ENCODE data around the gene LIG1.
A peak's percentile ranks its signal among the peaks of the same experiment; 100 is the strongest.

Gene LIG1

GRCh38 chr19:48169578-48169938, 586 bp downstream of the LIG1 start:
- DNase-seq: peak; percentile 45 to 76

GRCh38 chr19:48168689-48169088, 1.5 kb downstream of the LIG1 start:
- Histone ChIP-seq H3K4me1 (peaks cover 0 to 19% (median 17%) of the 10 kb centered on the region in 4 donors), H3K27me3 (no peaks in the 10 kb centered on the region), H3K9me3 (no peaks in the 10 kb centered on the region), H3K4me3 (no peak overlapping the region), H3K27ac (no peak overlapping the region), H3K36me3 (peaks cover 0 to 16% (median 9%) of the 10 kb centered on the region in 3 donors)
- no peak for TF ChIP-seq CTCF (IDR thresholded peaks at IDR 0.05)
- intact Hi-C loops (cut with DNase I; ENCODE audit: low total_unique reads): no loop called here
- no peak for DNase-seq

More at GRCh38 chr19:48169578-48169938, 586 bp downstream of the LIG1 start:
- Histone ChIP-seq H3K27me3 (no peaks in the 10 kb centered on the region), H3K4me3 (peak overlapping the region; percentile 83 to 84), H3K4me1 (peaks cover 0 to 19% (median 17%) of the 10 kb centered on the region in 4 donors), H3K9me3 (no peaks in the 10 kb centered on the region), H3K36me3 (peaks cover 4 to 24% (median 15%) of the 10 kb centered on the region in 3 donors), H3K27ac (peak overlapping the region; percentile 86 to 89)
- intact Hi-C loops (cut with DNase I; ENCODE audit: low total_unique reads): no loop called here
- no peak for TF ChIP-seq CTCF (IDR thresholded peaks at IDR 0.05)

GRCh38 chr19:48158210-48158790, 11.8 kb downstream of the LIG1 start:
- no peak for DNase-seq
- intact Hi-C loops (cut with DNase I; ENCODE audit: low total_unique reads): no loop called here

GRCh38 chr19:48154003-48154402, 16.1 kb downstream of the LIG1 start:
- Histone ChIP-seq H3K27ac (no peak overlapping the region), H3K9me3 (no peaks in the 10 kb centered on the region), H3K4me3 (no peak overlapping the region), H3K27me3 (no peaks in the 10 kb centered on the region), H3K4me1 (no peaks in the 10 kb centered on the region), H3K36me3 (peaks cover 0 to 48% (median 11%) of the 10 kb centered on the region in 3 donors)
- DNase-seq: no peak
- intact Hi-C loops (cut with DNase I; ENCODE audit: low total_unique reads): no loop called here
- TF ChIP-seq CTCF (IDR thresholded peaks at IDR 0.05): no peak

More at GRCh38 chr19:48158210-48158790, 11.8 kb downstream of the LIG1 start:
- H3K4me3 ChIP-seq: no peak overlapping the region
- no peak for TF ChIP-seq CTCF (IDR thresholded peaks at IDR 0.05)
- H3K27ac ChIP-seq: no peak overlapping the region
- H3K27me3 ChIP-seq: no peaks in the 10 kb centered on the region
- no peaks in the 10 kb centered on the region for H3K4me1 ChIP-seq
- peaks cover 0 to 56% (median 9%) of the 10 kb centered on the region in 3 donors for H3K36me3 ChIP-seq
- no peaks in the 10 kb centered on the region for H3K9me3 ChIP-seq

- peaks cover 0 to 41% (median 7%) of the 10 kb centered on the region in 3 donors for H3K36me3 ChIP-seq
- H3K27ac ChIP-seq: no peak overlapping the region
- DNase-seq: peak; percentile 62 to 72
- no peaks in the 10 kb centered on the region for H3K27me3 ChIP-seq
- no peaks in the 10 kb centered on the region for H3K9me3 ChIP-seq
- no peak overlapping the region for H3K4me3 ChIP-seq
- intact Hi-C loops (cut with DNase I; ENCODE audit: low total_unique reads): loop anchor here (1.0 kb wide), 1 partner anchor 46 kb away; no protein-coding TSS in a partner anchor
- peak; percentile 82 to 90 for TF ChIP-seq CTCF (IDR thresholded peaks at IDR 0.05)
- H3K4me1 ChIP-seq: no peaks in the 10 kb centered on the region
Measured at GRCh38 chr19:48152551-48152950, 17.6 kb downstream of the LIG1 start.

All from tibial artery (tissue), 4 donors.